GM23248 (cell line): ENCODE data around the gene C8G. TPM values are rescaled to one million over a fixed set of nuclear protein-coding genes. Genes with fewer than 3 reads are reported as not detected.

Experiments used
- DNase-seq: peaks from one replicate; pipeline ENCODE4 v3.0.0-alpha.2; 2015
- H2AFZ ChIP-seq: fragments of 200-600 bp; sonication (generic); 2 replicates; pipeline ENCODE4 v1.6.1; 2016; ENCODE audit warnings: antibody characterized with exemption
- H3F3A ChIP-seq: fragments of 200-600 bp; sonication (generic); 2 replicates; pipeline ENCODE4 v1.6.1; 2016; ENCODE audit warnings: mild to moderate bottlenecking, antibody characterized with exemption, mixed run types; ENCODE audit not compliant: insufficient read depth
- H3K27ac ChIP-seq: fragments of 200-600 bp; sonication (generic); 2 replicates; pipeline ENCODE4 v1.5.1; 2016; ENCODE audit warnings: mild to moderate bottlenecking
- H3K27me3 ChIP-seq: fragments of 200-600 bp; sonication (generic); replicated peaks from 2 replicates; pipeline ENCODE4 v1.6.1; 2016; ENCODE audit warnings: mild to moderate bottlenecking; ENCODE audit not compliant: insufficient read depth
- H3K36me3 ChIP-seq: fragments of 200-600 bp; sonication (generic); 2 replicates; pipeline ENCODE4 v1.6.1; 2016; ENCODE audit warnings: low read depth, mild to moderate bottlenecking
- H3K4me1 ChIP-seq: fragments of 200-600 bp; sonication (generic); 2 replicates; pipeline ENCODE4 v1.6.1; 2016; ENCODE audit warnings: mild to moderate bottlenecking; ENCODE audit not compliant: insufficient read depth
- H3K4me2 ChIP-seq: fragments of 200-600 bp; sonication (generic); one replicate; pipeline ENCODE4 v1.6.1; 2016; ENCODE audit warnings: mild to moderate bottlenecking; ENCODE audit not compliant: unreplicated experiment
- H3K4me3 ChIP-seq: fragments of 200-600 bp; sonication (generic); 2 replicates; pipeline ENCODE4 v1.5.1; 2016; ENCODE audit warnings: mild to moderate bottlenecking
- H3K79me2 ChIP-seq: fragments of 200-600 bp; sonication (generic); 2 replicates; pipeline ENCODE4 v1.6.1; 2016; ENCODE audit warnings: mild to moderate bottlenecking; ENCODE audit not compliant: insufficient read depth
- H3K9ac ChIP-seq: fragments of 200-600 bp; sonication (generic); 2 replicates; pipeline ENCODE4 v1.6.1; 2016; ENCODE audit warnings: mild to moderate bottlenecking
- H3K9me2 ChIP-seq: fragments of 200-600 bp; sonication (generic); 2 replicates; pipeline ENCODE4 v1.6.1; 2016; ENCODE audit warnings: mixed run types, mild to moderate bottlenecking, moderate library complexity; ENCODE audit not compliant: insufficient read depth
- H3K9me3 ChIP-seq: fragments of 200-600 bp; sonication (generic); one replicate; pipeline ENCODE4 v1.6.1; 2017; ENCODE audit warnings: low read depth
- H4K20me1 ChIP-seq: fragments of 200-600 bp; sonication (generic); 2 replicates; pipeline ENCODE4 v1.6.0; 2016; ENCODE audit not compliant: insufficient read depth
- EZH2 ChIP-seq: fragments of 200-600 bp; sonication (generic); IDR thresholded peaks from 2 replicates; pipeline ENCODE4 v1.6.1; 2018; ENCODE audit warnings: antibody characterized with exemption, mild to moderate bottlenecking; ENCODE audit not compliant: insufficient read depth, poor library complexity, severe bottlenecking
- EZH2phosphoT487 ChIP-seq: fragments of 200-600 bp; sonication (generic); IDR thresholded peaks from 2 replicates; pipeline ENCODE4 v1.6.1; 2018; ENCODE audit warnings: antibody characterized with exemption, moderate library complexity, mild to moderate bottlenecking, low read depth; ENCODE audit not compliant: insufficient read depth
- WGBS, 2 experiments: methylation state at CpG; one replicate each; pipeline ENCODE4 v1.1.6; 2015 to 2017; ENCODE audit warnings: low lambda C conversion rate in 2 of 2, low coverage in 1 of 2; ENCODE audit errors: missing lambda C conversion rate in 2 of 2; 5-methylcytosine and 5-hydroxymethylcytosine counted together
- in situ Hi-C: fragments of 300-500 bp; cut with MboI; formaldehyde crosslinking; loops from 2 replicates; pipeline ENCODE4 v1.15.0; 2020
- polyA plus RNA-seq: library from polyadenylated mRNA; unstranded; fragments of >200 nt; fragmentation: Nextera tagmentation; extraction: Ambion mirVana; gene quantifications from 2 replicates; pipeline ENCODE4 v1.2.1, GENCODE V29; 2016
- total RNA-seq: library from RNA; depleted of rRNA; stranded (reverse); fragments of >200 nt; shearing (Covaris generic); gene quantifications from 2 replicates; pipeline ENCODE4 v1.2.3, GENCODE V29; 2014

Gene C8G
- total and polyA plus RNA-seq, 2 experiments from 2014 or later: 0.49 TPM; not detected in 1

- Histone ChIP-seq H3K27ac (no peak overlapping the region), H3K9me2 (no peaks in the 10 kb centered on the region), H2AFZ (no peak overlapping the region), H3F3A (no peaks in the 10 kb centered on the region), H3K36me3 (no peaks in the 10 kb centered on the region), H3K9ac (no peak overlapping the region), H3K27me3 (no peaks in the 10 kb centered on the region), H3K9me3 (no peaks in the 10 kb centered on the region), H3K4me3 (no peak overlapping the region), H3K79me2 (no peaks in the 10 kb centered on the region), H3K4me2 (no peak overlapping the region), H3K4me1 (no peaks in the 10 kb centered on the region), H4K20me1 (no peaks in the 10 kb centered on the region)
- no peak for DNase-seq
- in situ Hi-C loops: no loop called here
- no peak for TF ChIP-seq EZH2
- no peak for TF ChIP-seq EZH2phosphoT487
- WGBS, 2 experiments: 85 to 86% methylated on average over 26 to 27 of the region's 28 CpGs
These were observed 14.1 kb downstream of the C8G start for GRCh38 chr9:136958898-136959850.

GRCh38 chr9:136960212-136960937 is 15.3 kb downstream of the C8G start:
- Histone ChIP-seq H3K4me3 (no peak overlapping the region), H4K20me1 (no peaks in the 10 kb centered on the region), H3F3A (no peaks in the 10 kb centered on the region), H3K27ac (no peak overlapping the region), H3K9me2 (no peaks in the 10 kb centered on the region), H3K36me3 (no peaks in the 10 kb centered on the region), H3K79me2 (no peaks in the 10 kb centered on the region), H2AFZ (no peak overlapping the region), H3K4me1 (no peaks in the 10 kb centered on the region), H3K4me2 (no peak overlapping the region), H3K9ac (no peak overlapping the region), H3K9me3 (no peaks in the 10 kb centered on the region), H3K27me3 (no peaks in the 10 kb centered on the region)
- in situ Hi-C loops: no loop called here
- 72 to 80% methylated on average over 7 to 18 of the region's 19 CpGs for WGBS, 2 experiments
- no peak for TF ChIP-seq EZH2
- no peak for TF ChIP-seq EZH2phosphoT487
- no peak for DNase-seq

DNA sequence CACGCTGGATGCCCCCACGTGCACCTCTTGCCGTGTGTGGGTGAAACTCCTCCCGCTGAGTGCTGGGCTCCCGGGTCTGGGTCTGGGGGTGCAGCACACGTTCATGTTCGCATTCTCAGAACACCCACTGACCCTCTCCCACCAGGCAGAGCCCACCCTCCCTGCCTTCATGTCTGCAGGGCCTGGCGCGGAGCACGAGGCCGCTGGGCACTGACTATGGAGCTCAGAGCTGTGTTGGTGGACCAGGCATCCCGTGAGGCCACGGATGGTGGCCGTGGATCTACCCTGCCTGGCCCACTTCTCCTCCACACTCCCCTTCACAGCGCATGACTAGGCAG is 15.9 kb downstream of the C8G start:
- Histone ChIP-seq H3K79me2 (no peaks in the 10 kb centered on the region), H3K9ac (no peak overlapping the region), H3K4me1 (no peaks in the 10 kb centered on the region), H3K27me3 (no peaks in the 10 kb centered on the region), H3K27ac (no peak overlapping the region), H3F3A (no peaks in the 10 kb centered on the region), H3K4me3 (no peak overlapping the region), H4K20me1 (no peaks in the 10 kb centered on the region), H2AFZ (no peak overlapping the region), H3K9me3 (no peaks in the 10 kb centered on the region), H3K36me3 (no peaks in the 10 kb centered on the region), H3K9me2 (no peaks in the 10 kb centered on the region), H3K4me2 (no peak overlapping the region)
- 76 to 78% methylated on average over 14 to 15 of the region's 15 CpGs for WGBS, 2 experiments
- TF ChIP-seq EZH2: no peak
- TF ChIP-seq EZH2phosphoT487: no peak
- in situ Hi-C loops: no loop called here
- no peak for DNase-seq

GRCh38 chr9:136961279-136962065 is 16.4 kb downstream of the C8G start:
- Histone ChIP-seq H3K9me2 (no peaks in the 10 kb centered on the region), H2AFZ (no peak overlapping the region), H3K9me3 (no peaks in the 10 kb centered on the region), H3K4me2 (no peak overlapping the region), H3K9ac (no peak overlapping the region), H3F3A (no peaks in the 10 kb centered on the region), H4K20me1 (no peaks in the 10 kb centered on the region), H3K4me3 (no peak overlapping the region), H3K27ac (no peak overlapping the region), H3K4me1 (no peaks in the 10 kb centered on the region), H3K36me3 (no peaks in the 10 kb centered on the region), H3K79me2 (no peaks in the 10 kb centered on the region), H3K27me3 (no peaks in the 10 kb centered on the region)
- no peak for DNase-seq
- 40 to 49% methylated on average over 21 to 22 of the region's 23 CpGs for WGBS, 2 experiments
- TF ChIP-seq EZH2: no peak
- in situ Hi-C loops: no loop called here
